NCI-H1092 (cell line): ENCODE results near the gene FN1.

Source experiments
- DNase-seq: peaks from one replicate; lab custom pipeline; 2025; lab: John Stamatoyannopoulos, UW

Gene FN1

DNA sequence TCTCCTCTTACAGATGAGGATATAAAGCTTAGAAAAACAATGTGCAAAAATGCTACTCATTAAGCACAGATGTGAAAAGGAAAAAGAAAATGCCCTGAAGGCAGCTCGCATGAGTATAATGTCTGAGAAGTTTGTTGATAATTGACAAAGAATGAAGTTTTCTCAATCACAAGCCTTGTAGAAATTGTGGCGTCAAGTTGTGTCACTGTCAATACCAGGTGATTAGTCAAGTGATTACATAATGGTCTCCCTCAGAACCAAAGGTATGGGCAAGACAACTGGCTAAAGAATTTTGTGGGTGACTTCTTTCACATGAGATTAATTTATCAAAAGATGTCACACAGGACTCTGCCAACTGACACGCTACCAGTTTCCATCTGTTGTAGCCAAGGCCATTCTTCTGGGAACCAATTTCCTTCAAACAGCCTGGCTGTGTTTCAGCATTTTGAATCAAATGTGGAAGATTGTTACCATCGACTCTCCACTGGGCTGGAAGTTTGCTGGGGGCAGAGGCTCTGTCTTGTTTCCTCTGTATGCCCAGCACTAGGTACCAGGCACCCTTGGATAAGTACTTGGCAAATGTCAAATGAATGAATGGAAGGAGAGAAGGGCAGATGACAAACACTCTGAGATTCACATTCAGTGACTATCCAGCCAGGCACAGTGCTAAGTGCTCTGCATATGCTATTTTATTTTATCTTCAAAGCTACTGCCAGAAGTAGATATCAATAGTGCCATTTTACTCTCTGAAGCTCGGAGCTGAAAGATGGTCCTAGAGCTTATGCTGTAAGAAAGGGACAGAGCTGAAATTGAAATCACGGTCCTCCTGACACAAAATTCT, 5.9 kb upstream of the FN1 start:
- no peak for DNase-seq

DNA sequence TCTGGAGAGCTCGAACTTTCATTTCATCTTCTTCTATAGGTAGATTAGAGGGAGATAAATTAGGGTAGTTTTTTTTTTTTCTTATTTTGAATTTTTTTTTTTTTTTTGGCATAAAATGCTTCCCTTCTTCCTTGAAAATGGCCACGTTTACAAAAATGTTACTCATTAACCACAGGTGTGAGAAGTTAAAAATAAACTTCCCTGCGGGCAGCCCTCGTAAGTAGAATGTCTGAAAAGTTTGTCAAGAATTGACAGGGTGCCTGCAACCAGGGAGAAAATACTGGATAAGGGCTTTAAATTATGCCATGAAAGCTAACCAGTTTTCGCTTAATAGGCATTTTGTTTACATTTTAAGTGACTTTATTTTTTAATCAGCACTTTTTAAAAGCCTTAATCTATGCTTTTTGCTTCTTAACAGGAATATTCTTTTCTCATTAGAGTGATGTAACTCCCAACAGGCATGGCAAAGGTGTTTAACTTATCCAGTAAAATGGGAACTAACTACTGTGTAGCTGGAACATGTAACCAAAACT, 4.2 kb upstream of the FN1 start:
- no peak for DNase-seq

DNA sequence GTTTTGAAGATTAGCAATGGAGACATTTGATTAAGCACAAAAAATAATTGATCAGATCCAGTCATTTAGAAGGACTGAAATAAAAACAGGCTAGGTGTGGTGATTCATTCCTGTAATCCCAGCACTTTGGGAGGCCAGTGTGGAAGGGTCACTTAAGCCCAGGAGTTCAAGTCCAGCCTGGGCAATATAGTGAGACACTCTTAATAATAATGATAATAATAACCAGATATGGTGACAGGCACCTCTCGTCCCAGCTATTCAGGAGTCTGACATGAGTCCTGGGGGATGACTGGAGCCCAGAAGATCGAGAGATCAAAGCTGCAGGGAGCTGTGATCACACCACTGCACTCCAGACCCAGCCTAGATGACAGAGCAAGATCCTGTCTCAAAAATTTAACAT, 3.5 kb upstream of the FN1 start:
- no peak for DNase-seq

DNA sequence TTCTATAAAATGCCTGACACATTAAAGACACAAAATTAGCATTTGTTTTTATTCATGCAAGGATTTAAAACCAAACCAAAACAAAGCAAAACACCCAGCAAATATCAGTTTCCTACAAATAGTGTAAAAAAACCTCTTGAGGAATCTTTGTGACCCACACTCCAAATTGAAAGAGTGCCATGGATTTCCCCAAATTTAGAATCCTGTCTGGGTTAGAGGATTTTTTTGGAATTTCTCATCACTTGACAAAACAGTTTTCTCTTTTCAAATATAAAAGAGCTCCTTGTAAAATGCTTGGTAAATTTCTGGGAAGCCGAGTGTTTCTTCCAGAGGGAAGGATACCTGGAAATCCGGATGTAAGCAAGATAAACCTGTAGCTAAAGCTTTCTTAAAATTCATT, 1.7 kb upstream of the FN1 start:
- no peak for DNase-seq

DNA sequence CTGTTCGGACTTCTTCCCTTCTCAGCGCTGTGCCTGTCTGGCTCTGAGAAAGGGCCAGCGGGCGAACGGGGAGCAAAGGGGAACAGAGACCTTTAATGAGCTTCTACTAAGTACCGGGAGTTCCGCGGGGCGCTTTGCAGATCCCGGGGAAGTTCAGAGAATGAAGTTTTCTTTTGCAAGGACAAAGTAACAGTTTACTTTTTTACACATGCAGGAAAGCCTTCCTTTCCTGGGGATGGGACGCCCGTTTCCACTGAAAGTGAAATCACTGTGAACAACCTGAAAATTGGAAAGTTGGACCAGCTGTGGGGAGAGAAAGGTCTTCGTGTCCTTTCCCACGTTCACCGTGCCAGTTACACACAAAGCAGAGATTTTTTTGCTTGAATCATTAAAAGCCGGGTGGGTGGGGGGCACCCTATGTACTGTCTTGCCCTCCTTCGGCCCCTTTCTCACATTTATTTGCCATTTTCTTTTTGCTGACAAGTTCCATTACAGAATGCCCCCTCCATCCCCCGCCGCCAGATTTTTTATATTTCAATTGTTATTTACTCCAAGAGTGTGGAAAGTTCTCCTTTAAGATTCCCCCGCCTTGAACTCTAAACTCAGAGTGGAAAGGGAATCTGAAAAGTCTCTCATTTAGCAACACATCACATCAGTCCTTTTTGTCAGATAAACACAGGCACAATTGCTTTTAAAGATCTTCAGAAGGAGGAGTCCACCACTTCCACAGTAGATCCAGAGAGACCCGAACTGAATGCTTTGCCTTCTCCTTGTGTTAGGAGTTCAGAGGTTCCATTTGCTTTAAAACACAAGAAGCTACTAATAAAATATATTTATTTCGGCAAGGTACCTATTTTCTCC, 1.1 kb upstream of the FN1 start:
- no peak for DNase-seq

DNA sequence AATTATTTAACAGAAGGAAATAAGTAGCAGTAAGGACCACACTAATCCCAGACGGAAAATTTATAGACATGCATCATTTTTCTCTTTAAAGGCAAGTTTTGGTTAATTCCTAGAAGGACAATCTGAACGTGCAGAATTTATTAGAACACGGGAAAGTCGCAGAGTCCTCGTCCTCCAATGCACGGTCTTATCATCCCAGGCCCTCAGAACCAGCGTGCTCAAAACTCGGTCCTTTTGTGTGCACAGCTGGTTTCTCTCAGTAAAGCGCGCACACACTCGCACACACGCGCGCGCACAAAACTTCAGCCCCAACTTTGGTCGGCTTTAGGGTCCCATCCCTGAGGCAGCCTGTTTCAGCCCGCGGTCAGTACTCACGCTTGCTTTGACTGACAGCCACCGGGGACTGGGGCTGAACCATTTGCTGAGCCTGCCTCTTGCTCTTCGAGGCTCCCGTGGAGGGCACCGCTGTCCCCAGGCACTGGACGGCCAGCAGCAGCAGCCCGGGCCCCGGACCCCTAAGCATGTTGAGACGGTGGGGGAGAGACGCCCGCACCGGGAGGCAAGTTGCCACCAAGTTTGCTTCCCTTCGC, 493 bp downstream of the FN1 start:
- no peak for DNase-seq

DNA sequence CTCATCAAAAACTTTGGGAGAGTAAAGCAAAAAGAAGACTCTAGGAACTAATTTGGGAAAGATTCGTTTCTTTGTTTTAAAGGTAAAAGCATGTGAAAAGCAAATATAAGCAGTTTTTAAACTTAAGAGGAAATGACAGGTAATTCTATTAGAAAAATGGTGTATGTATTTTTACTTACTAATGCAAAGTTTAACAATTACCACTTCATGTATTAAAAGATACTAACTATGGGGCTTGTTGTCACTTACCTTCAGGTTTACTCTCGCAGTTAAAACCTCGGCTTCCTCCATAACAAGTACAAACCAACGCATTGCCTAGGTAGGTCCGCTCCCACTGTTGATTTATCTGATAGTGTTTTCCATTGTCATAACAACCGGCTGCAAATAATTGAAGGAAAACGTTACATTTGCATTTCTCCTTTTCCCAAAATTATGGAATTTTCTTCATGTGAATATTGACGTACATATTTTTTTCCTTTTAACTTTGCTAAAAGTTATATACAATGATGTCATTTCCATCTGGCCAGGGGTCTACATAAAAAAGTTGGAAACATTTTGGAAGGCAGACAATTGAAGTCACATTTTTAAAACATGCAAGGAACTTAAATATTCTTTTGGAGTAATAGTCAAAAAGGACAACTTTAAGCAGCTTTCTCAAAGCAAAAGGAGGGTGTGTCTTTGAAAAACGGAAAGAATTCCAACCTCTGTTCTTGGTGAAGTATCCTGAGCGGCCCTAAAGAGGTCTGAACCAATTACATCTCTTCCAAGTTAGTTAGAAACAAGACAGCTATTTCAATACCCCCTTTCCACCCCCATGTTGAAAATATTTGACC, 1.2 kb downstream of the FN1 start:
- no peak for DNase-seq

DNA sequence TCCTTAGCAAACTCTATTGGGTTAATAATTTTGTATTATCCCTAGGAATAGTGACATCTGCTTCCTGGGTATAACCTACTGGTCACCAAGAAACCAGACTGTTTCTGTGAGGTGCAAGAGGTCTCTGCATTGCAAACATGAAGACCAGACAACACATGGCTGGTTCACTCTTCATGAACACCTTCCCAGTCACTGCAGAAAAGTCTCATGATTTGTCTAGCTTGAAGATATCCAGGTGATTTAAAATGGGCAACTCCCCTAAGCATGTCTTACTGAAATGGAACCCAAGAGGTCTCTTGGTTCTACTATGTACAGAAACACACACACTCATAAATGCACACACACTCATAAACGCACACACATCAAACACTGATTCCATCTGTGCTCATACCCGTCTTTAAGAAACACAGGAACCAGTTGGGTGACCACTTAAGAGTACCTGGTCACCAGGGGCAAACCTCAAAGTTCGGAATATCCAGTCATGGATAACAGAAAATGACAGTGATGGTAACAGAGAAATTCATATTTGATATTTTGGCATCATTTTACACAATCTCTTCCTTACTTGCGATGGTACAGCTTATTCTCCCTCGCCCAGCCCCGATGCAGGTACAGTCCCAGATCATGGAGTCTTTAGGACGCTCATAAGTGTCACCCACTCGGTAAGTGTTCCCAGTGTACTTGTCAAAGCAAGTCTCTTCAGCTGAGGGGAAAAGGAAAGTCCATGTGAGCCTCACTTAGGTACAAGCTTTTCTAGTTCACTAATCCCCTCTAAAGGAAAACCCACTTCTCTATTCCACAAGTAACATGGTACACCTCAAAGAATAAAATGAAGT, 2.9 kb downstream of the FN1 start:
- no peak for DNase-seq

DNA sequence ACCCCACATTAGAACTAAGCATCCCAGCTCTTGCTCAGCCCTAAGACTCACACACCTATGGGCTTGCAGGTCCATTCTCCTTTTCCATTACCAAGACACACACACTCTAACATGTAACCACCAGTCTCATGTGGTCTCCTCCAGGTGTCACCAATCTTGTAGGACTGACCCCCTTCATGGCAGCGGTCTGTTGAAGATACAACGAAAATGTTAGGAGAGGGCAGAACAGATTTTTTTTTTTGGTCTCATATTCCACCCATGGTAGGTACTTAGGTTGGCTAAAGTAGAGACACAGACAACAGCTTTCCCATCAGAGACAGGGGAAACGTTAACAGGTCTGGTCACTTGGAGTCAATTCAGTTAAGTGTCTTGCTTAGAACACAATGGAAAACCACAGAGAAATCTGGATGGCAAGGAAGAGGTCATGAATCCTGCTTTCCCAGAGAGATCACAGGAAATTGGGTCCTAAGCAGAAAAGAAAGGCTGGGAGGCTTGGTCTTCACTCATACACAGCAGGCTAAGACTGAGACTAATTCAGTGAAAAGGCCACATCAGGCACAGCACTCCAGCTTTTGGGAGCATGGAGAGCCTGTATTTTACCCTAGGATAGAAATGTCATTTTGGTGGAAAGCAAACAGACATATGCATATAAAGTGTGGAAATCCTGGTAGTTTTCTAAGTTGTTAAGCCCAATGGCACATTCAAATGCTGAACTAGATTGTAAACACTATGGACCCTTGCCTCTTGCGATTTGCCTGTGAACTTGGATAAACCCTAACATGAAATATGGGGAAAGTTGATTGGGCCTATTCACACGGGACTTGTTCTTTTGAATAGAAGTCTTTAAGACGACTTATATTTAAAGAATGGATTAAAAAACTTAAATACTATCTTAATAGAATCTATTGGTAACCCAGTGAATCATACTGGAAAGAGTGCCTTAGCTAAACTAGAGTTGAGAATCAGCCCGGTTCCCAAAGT, 3.8 kb downstream of the FN1 start:
- DNase-seq = no peak

DNA sequence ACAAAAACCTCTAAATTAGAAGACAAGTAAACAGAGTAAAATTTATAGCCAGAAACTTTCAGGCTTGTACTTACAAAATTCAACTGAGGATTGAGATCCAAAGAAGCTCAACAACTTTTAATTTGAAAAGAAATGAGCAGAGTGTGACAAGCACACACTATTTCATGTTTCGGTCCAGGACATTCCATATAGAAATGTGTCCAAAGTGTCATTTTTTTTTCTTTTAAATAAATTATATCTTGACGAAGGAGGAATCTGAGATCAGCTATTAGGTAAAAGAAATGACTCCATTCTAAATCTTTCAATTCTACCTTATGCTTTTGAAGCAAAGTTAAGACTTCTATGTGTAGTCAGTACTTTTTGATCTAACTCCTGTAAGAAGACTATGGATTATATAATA, 4.6 kb downstream of the FN1 start:
- DNase-seq = no peak

DNA sequence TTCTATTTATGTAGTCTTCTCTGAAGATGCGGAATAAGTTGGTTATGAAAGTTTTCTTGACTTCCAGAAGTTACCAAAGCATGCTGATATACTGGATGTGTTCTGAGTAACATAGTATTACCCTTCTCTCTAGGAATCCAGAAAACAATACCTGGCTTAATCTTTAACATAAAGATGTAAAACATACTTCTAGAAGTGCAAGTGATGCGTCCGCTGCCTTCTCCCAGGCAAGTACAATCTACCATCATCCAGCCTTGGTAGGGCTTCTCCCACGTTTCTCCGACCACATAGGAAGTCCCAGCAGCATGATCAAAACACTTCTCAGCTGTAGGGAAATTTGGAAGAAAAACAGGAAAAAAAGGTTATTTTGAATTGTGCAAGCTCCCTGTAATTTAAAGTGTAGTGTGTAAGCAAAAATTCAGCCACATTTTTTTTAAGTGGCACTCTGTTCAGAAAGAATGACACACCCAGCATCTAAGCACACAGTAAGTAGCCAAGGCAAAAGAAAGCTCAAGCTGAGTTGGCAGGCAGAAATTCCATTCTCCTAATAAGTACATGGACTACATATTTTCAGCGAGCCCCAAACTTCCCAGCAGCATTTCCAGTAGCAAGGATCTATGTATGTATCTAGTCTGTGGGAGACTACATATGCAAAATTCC, 5.2 kb downstream of the FN1 start:
- no peak for DNase-seq

DNA sequence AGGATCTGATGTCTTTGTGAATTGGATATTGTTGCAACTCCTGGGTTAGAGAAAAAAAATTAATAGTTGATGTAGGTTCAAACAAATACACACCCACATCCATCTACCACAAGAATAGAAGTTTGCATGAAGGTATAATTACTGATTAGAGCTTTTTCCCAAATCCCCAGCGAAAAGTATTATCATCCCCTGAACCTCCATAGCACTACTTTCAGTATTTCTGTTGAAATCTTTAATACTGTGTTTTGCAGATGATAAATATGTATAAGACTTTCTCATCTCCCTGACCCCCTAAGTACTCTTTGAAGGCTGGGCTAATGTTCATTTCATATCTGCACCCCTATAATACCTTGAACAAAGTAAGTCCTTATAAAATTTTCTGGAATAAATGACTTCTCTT, 6.4 kb downstream of the FN1 start:
- no peak for DNase-seq

DNA sequence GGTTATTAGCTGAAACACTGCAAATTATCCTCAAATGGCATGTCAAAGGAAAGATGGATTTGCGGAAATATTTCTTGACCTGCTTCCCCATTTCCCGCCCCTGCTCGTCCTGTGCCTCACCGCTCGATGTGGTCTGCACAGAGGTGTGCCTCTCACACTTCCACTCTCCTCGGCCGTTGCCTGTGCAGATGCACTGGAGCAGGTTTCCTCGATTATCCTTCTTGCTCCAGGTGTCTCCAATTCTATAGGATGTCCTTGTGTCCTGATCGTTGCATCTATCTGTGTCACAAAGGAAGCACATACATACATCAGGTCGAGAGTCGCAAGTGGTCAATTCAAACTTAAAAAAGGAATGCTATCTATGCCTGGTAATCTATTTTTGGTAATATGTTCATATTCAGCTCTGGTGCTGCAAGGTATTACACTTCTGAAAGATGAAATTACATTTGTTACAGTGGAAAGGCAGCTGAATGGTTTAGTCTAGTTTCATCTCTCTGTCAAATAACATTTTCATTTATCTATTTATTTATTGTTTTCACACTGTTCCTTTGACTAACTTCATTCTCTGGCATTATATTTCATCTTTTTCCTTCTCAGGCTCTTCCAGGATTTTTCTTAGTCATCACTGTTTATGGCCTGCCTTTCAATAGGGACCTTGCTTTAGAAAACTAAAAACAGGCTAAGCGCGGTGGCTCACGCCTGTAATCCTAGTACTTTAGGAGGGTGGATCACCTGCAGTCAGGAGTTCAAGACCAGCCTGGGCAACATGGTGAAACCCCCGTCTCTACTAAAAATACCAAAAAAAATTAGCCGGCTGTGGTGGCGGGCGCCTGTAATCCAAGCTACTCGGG, 7.6 kb downstream of the FN1 start:
- no peak for DNase-seq

DNA sequence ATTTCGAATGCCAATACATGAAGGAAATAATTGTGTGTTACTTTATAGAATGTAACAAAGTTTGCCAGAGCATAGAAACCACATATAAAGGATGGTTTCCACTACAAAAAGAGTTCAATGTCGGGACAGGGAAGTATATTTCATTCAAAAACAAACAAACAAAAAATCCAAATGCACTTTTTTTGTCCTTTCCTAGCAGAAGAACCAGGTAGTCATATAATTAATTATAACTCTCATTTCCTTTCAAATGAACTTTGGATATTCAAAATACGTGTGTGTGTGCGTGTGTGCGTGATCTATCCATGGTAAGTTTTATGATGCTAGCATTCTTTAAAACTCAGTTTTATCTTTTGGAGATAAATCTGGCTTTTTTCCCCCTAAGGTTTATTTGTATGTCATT, 8.3 kb downstream of the FN1 start:
- DNase-seq = no peak

DNA sequence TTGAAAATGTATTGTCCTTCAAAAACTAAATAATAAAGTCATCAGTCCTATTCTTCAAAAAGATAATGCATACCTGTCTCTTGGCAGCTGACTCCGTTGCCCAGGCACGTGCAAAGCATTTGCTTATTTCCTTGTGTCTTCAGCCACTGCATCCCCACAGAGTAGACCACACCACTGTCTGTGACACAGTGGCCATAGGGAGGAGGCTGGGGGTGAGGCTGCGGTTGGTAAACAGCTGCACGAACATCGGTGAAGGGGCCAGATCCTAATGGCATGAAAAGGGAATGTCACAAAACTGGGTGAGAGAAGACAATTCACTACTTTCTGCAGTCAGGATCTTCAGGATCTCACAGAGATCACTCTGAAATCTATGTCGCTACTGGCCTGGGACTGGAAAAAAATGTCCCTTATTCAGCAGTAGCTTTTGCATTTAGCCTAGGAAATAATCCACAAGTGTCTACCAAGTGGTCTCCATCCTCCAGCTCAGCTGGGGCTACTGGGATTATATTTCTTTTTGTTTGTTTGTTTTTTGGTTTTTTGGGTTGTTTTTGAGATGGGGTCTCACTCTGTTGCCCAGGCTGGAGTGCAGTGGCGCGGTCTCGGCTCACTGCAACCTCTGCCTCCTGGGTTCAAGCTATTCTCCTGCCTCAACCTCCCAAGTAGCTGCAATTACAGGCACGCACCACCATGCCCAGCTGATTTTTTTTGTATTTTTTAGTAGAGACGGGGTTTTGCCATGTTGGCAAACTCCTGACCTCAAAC, 10.7 kb downstream of the FN1 start:
- no peak for DNase-seq

DNA sequence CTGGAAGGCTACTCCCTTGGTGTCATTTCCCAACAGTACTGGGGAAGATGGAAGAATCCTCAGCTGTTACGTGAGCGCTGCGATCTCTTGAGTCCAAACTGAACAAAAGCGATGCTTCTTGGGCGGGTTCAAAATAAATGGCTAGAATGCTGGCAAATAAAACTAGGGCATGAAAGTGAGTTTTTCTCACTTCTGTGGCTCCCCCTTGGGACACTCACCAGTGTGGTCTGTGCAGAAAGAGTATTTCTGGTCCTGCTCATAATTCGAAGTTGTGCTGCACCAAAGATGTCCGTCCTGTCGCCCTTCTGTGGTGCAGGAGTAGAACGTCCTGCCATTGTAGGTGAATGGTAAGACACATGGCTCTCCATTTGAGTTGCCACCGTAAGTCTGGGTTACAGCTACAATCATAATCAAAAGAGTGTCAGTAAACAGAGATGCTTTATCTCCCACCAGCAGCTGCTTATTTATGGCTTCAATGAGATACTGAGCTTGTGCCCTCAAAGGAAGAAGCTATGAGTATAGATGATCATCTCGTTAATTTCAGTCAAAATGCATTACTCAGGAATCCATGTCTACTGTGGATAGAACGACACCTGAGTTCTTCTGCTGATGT, 11.8 kb downstream of the FN1 start:
- DNase-seq = no peak

DNA sequence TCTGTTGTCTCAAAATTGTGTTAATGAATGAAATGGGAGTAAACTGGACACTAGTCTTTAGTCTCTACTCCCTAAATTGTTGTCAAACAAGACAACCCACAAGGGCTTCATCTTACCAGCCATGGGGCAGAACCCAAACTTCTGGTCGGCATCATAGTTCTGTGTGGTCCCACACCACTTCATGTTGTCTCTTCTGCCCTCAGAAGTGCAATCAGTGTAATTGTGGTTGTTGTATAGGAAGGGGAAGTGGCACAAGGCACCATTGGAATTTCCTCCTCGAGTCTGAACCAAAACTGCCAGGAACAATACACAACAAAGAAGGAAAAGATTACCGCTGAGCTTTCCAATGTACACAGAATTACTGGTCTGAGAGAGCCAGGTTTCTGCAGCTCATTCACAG, 12.6 kb downstream of the FN1 start:
- no peak for DNase-seq
